ENCODE measurements around the gene C4orf50. TPM values are rescaled to one million over a fixed set of nuclear protein-coding genes. Genes with fewer than 3 reads are reported as not detected.

Gene C4orf50
- total RNA-seq = not detected in 2 replicates

GRCh38 chr4:6018331-6018730 lies at the start of gene C4orf50:
TSS of gene C4orf50 (minus strand) at chr4:6018431.

GRCh38 chr4:5893004-5893580 lies 125.1 kb downstream of the C4orf50 start, which contains the start of gene CRMP1:
TSS of gene CRMP1 (minus strand) at chr4:5893086. CDS start at chr4:5892969, 117 bp downstream.

Other genes starting within 250 kb of the C4orf50 start
- gene CRMP1, start 125.3 kb downstream of the C4orf50 start, total RNA-seq = 1.1 and 6.6 TPM in 2 replicates
- not detected in 2 replicates for gene JAKMIP1, start 182.1 kb upstream of the C4orf50 start, total RNA-seq